GM23248 (cell line): ENCODE results near the gene BEAN1. TPM values are rescaled to one million over a fixed set of nuclear protein-coding genes. Genes with fewer than 3 reads are reported as not detected.

Source experiments
- DNase-seq: peaks from one replicate; pipeline ENCODE4 v3.0.0-alpha.2; 2015
- H2AFZ ChIP-seq: fragments of 200-600 bp; sonication (generic); 2 replicates; pipeline ENCODE4 v1.6.1; 2016; ENCODE audit warnings: antibody characterized with exemption
- H3F3A ChIP-seq: fragments of 200-600 bp; sonication (generic); 2 replicates; pipeline ENCODE4 v1.6.1; 2016; ENCODE audit warnings: mild to moderate bottlenecking, antibody characterized with exemption, mixed run types; ENCODE audit not compliant: insufficient read depth
- H3K27ac ChIP-seq: fragments of 200-600 bp; sonication (generic); 2 replicates; pipeline ENCODE4 v1.5.1; 2016; ENCODE audit warnings: mild to moderate bottlenecking
- H3K27me3 ChIP-seq: fragments of 200-600 bp; sonication (generic); replicated peaks from 2 replicates; pipeline ENCODE4 v1.6.1; 2016; ENCODE audit warnings: mild to moderate bottlenecking; ENCODE audit not compliant: insufficient read depth
- H3K36me3 ChIP-seq: fragments of 200-600 bp; sonication (generic); 2 replicates; pipeline ENCODE4 v1.6.1; 2016; ENCODE audit warnings: low read depth, mild to moderate bottlenecking
- H3K4me1 ChIP-seq: fragments of 200-600 bp; sonication (generic); 2 replicates; pipeline ENCODE4 v1.6.1; 2016; ENCODE audit warnings: mild to moderate bottlenecking; ENCODE audit not compliant: insufficient read depth
- H3K4me2 ChIP-seq: fragments of 200-600 bp; sonication (generic); one replicate; pipeline ENCODE4 v1.6.1; 2016; ENCODE audit warnings: mild to moderate bottlenecking; ENCODE audit not compliant: unreplicated experiment
- H3K4me3 ChIP-seq: fragments of 200-600 bp; sonication (generic); 2 replicates; pipeline ENCODE4 v1.5.1; 2016; ENCODE audit warnings: mild to moderate bottlenecking
- H3K79me2 ChIP-seq: fragments of 200-600 bp; sonication (generic); 2 replicates; pipeline ENCODE4 v1.6.1; 2016; ENCODE audit warnings: mild to moderate bottlenecking; ENCODE audit not compliant: insufficient read depth
- H3K9ac ChIP-seq: fragments of 200-600 bp; sonication (generic); 2 replicates; pipeline ENCODE4 v1.6.1; 2016; ENCODE audit warnings: mild to moderate bottlenecking
- H3K9me2 ChIP-seq: fragments of 200-600 bp; sonication (generic); 2 replicates; pipeline ENCODE4 v1.6.1; 2016; ENCODE audit warnings: mixed run types, mild to moderate bottlenecking, moderate library complexity; ENCODE audit not compliant: insufficient read depth
- H3K9me3 ChIP-seq: fragments of 200-600 bp; sonication (generic); one replicate; pipeline ENCODE4 v1.6.1; 2017; ENCODE audit warnings: low read depth
- H4K20me1 ChIP-seq: fragments of 200-600 bp; sonication (generic); 2 replicates; pipeline ENCODE4 v1.6.0; 2016; ENCODE audit not compliant: insufficient read depth
- EZH2 ChIP-seq: fragments of 200-600 bp; sonication (generic); IDR thresholded peaks from 2 replicates; pipeline ENCODE4 v1.6.1; 2018; ENCODE audit warnings: antibody characterized with exemption, mild to moderate bottlenecking; ENCODE audit not compliant: insufficient read depth, poor library complexity, severe bottlenecking
- EZH2phosphoT487 ChIP-seq: fragments of 200-600 bp; sonication (generic); IDR thresholded peaks from 2 replicates; pipeline ENCODE4 v1.6.1; 2018; ENCODE audit warnings: antibody characterized with exemption, moderate library complexity, mild to moderate bottlenecking, low read depth; ENCODE audit not compliant: insufficient read depth
- WGBS, 2 experiments: methylation state at CpG; one replicate each; pipeline ENCODE4 v1.1.6; 2015 to 2017; ENCODE audit warnings: low lambda C conversion rate in 2 of 2, low coverage in 1 of 2; ENCODE audit errors: missing lambda C conversion rate in 2 of 2; 5-methylcytosine and 5-hydroxymethylcytosine counted together
- in situ Hi-C: fragments of 300-500 bp; cut with MboI; formaldehyde crosslinking; loops from 2 replicates; pipeline ENCODE4 v1.15.0; 2020
- polyA plus RNA-seq: library from polyadenylated mRNA; unstranded; fragments of >200 nt; fragmentation: Nextera tagmentation; extraction: Ambion mirVana; gene quantifications from 2 replicates; pipeline ENCODE4 v1.2.1, GENCODE V29; 2016
- total RNA-seq: library from RNA; depleted of rRNA; stranded (reverse); fragments of >200 nt; shearing (Covaris generic); gene quantifications from 2 replicates; pipeline ENCODE4 v1.2.3, GENCODE V29; 2014

BEAN1 gene
- total and polyA plus RNA-seq, 2 experiments from 2014 or later: 0.32 to 0.50 TPM

GRCh38 chr16:66420396-66420795, 6.7 kb upstream of the BEAN1 start:
- H3K79me2 ChIP-seq: no peaks in the 10 kb centered on the region
- in situ Hi-C loops: loop anchor here (25.0 kb wide), 1 partner anchor 442 kb away; no protein-coding TSS in a partner anchor
- peak; percentile 57 for DNase-seq
- no peaks in the 10 kb centered on the region for H3K9me2 ChIP-seq
- H3K4me2 ChIP-seq: no peak overlapping the region
- no peaks in the 10 kb centered on the region for H3K36me3 ChIP-seq
- H3F3A ChIP-seq: peaks cover 31% of the 10 kb centered on the region
- TF ChIP-seq EZH2phosphoT487 (no peak), EZH2 (no peak)
- H3K4me3 ChIP-seq: no peak overlapping the region
- no peak overlapping the region for H3K27ac ChIP-seq
- 48 to 67% methylated on average over 1 of the region's 1 CpG for WGBS, 2 experiments
- H3K9me3 ChIP-seq: no peaks in the 10 kb centered on the region
- no peaks in the 10 kb centered on the region for H4K20me1 ChIP-seq
- peaks cover 25% of the 10 kb centered on the region for H3K4me1 ChIP-seq
- H3K27me3 ChIP-seq: no peaks in the 10 kb centered on the region
- H3K9ac ChIP-seq: no peak overlapping the region
- H2AFZ ChIP-seq: no peak overlapping the region

- Histone ChIP-seq H3K79me2 (no peaks in the 10 kb centered on the region), H3K9ac (no peak overlapping the region), H3K9me3 (no peaks in the 10 kb centered on the region), H3K9me2 (no peaks in the 10 kb centered on the region), H3F3A (peaks cover 16% of the 10 kb centered on the region), H3K27ac (no peak overlapping the region), H3K36me3 (no peaks in the 10 kb centered on the region), H3K27me3 (no peaks in the 10 kb centered on the region), H3K4me3 (no peak overlapping the region), H3K4me2 (no peak overlapping the region), H2AFZ (no peak overlapping the region), H4K20me1 (no peaks in the 10 kb centered on the region), H3K4me1 (peaks cover 19% of the 10 kb centered on the region)
- TF ChIP-seq EZH2: no peak
- TF ChIP-seq EZH2phosphoT487: no peak
- 78 to 82% methylated on average over 6 of the region's 6 CpGs for WGBS, 2 experiments
- in situ Hi-C loops: loop anchor here (25.0 kb wide), 1 partner anchor 440 kb away; no protein-coding TSS in a partner anchor
- no peak for DNase-seq
Observed at GRCh38 chr16:66421891-66422290, 5.2 kb upstream of the BEAN1 start.

DNA sequence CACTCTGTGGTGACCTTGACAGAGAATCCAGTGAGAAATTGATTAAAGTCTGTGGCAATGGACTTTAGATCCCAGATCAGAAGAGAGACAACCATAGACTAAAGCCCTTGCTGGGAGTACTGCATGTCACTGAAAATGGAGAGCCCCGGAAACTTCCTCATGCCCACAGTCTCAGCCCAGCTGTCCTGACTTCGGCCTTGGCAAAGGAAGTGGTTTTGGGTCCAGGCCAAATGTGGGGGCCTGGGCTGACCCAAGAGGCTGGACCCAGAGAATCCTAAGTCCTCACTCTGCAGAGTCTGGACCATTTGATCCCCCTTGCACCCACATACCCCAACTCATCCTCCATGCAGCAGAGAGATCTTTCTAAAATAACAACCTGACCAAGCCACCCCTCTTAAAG, 4.7 kb upstream of the BEAN1 start:
- TF ChIP-seq EZH2 (no peak), EZH2phosphoT487 (no peak)
- H3K4me2 ChIP-seq: no peak overlapping the region
- H3K9ac ChIP-seq: no peak overlapping the region
- peaks cover 12% of the 10 kb centered on the region for H3F3A ChIP-seq
- no peaks in the 10 kb centered on the region for H3K36me3 ChIP-seq
- no peak overlapping the region for H3K4me3 ChIP-seq
- in situ Hi-C loops: loop anchor here (25.0 kb wide), 1 partner anchor 440 kb away; no protein-coding TSS in a partner anchor
- no peaks in the 10 kb centered on the region for H3K27me3 ChIP-seq
- no peaks in the 10 kb centered on the region for H3K9me3 ChIP-seq
- no peak overlapping the region for H3K27ac ChIP-seq
- 65 to 73% methylated on average over 2 of the region's 2 CpGs for WGBS, 2 experiments
- no peak overlapping the region for H2AFZ ChIP-seq
- H3K79me2 ChIP-seq: no peaks in the 10 kb centered on the region
- no peak for DNase-seq
- no peaks in the 10 kb centered on the region for H4K20me1 ChIP-seq
- H3K4me1 ChIP-seq: peaks cover 14% of the 10 kb centered on the region
- no peaks in the 10 kb centered on the region for H3K9me2 ChIP-seq

- H4K20me1 ChIP-seq: no peaks in the 10 kb centered on the region
- TF ChIP-seq EZH2 (no peak), EZH2phosphoT487 (no peak)
- H3K4me2 ChIP-seq: no peak overlapping the region
- no peak overlapping the region for H3K27ac ChIP-seq
- no peak overlapping the region for H3K9ac ChIP-seq
- H3K9me3 ChIP-seq: no peaks in the 10 kb centered on the region
- peaks cover 4% of the 10 kb centered on the region; the same call in 1 of the 2 replicates for H3F3A ChIP-seq
- in situ Hi-C loops: loop anchor here (25.0 kb wide), 1 partner anchor 439 kb away; no protein-coding TSS in a partner anchor
- H2AFZ ChIP-seq: no peak overlapping the region
- H3K79me2 ChIP-seq: no peaks in the 10 kb centered on the region
- no peaks in the 10 kb centered on the region for H3K36me3 ChIP-seq
- H3K9me2 ChIP-seq: no peaks in the 10 kb centered on the region
- no peaks in the 10 kb centered on the region for H3K27me3 ChIP-seq
- H3K4me1 ChIP-seq: peaks cover 6% of the 10 kb centered on the region; the same call in 1 of the 2 replicates
- DNase-seq: no peak
- no peak overlapping the region for H3K4me3 ChIP-seq
- 97 to 100% methylated on average over 1 of the region's 1 CpG for WGBS, 2 experiments
Observed at GRCh38 chr16:66423177-66423576, 3.9 kb upstream of the BEAN1 start.
